PFSK-1 (cell line): ENCODE results near the gene PPA1.

ENCODE experiments used
- FOXP2 ChIP-seq: optimal IDR thresholded peaks from 2 replicates; pipeline ENCODE3; 2011; ENCODE audit warnings: borderline replicate concordance, control low read depth, inconsistent platforms; ENCODE audit not compliant: insufficient read depth; ENCODE audit errors: extremely low read length, extremely low read depth
- POLR2AphosphoS5 ChIP-seq: IDR thresholded peaks from 2 replicates; pipeline ENCODE4 v1.6.1; 2012; ENCODE audit warnings: low read depth, mild to moderate bottlenecking, control low read depth, low read length, moderate library complexity
- SIN3A ChIP-seq: IDR thresholded peaks from 2 replicates; pipeline ENCODE4 v1.6.1; 2012; ENCODE audit warnings: mild to moderate bottlenecking, low read length, moderate library complexity, borderline replicate concordance; ENCODE audit not compliant: insufficient read depth
- TAF1 ChIP-seq: IDR thresholded peaks from 2 replicates; pipeline ENCODE4 v1.6.1; 2012; ENCODE audit warnings: low read length, control low read depth, borderline replicate concordance; ENCODE audit not compliant: insufficient read depth
- TF ChIP-seq, protein P1 (sequence below), 2 experiments: IDR thresholded peaks; 2 replicates each; pipeline versions ENCODE4 v1.6.1 to v1.8.0; 2011 to 2012; ENCODE audit warnings: low read depth in 2 of 2, low read length in 2 of 2, control low read depth in 1 of 2, inconsistent platforms in 1 of 2, mild to moderate bottlenecking in 1 of 2, moderate library complexity in 1 of 2; ENCODE audit not compliant: insufficient read depth in 1 of 2

PPA1 gene

DNA sequence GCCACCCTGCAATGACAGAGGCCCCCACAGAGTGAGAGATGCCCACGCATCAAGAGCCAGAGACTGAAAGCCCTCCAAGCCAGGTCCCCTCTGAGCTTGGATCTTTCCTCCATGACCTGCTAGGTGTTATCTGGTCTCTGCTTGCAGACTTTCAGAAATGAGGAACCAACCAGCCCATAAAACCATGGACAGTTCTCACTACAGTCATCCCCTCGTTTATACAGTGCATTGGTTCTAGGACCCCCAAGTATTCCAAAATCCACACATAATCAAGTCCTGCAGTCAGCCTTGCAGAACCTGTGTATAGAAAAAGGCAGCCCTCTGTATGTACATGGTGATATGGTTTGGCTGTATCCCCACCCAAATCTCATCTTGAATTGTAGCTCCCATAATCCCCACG is 27.5 kb upstream of the PPA1 start:
- TF ChIP-seq, protein P1, sequence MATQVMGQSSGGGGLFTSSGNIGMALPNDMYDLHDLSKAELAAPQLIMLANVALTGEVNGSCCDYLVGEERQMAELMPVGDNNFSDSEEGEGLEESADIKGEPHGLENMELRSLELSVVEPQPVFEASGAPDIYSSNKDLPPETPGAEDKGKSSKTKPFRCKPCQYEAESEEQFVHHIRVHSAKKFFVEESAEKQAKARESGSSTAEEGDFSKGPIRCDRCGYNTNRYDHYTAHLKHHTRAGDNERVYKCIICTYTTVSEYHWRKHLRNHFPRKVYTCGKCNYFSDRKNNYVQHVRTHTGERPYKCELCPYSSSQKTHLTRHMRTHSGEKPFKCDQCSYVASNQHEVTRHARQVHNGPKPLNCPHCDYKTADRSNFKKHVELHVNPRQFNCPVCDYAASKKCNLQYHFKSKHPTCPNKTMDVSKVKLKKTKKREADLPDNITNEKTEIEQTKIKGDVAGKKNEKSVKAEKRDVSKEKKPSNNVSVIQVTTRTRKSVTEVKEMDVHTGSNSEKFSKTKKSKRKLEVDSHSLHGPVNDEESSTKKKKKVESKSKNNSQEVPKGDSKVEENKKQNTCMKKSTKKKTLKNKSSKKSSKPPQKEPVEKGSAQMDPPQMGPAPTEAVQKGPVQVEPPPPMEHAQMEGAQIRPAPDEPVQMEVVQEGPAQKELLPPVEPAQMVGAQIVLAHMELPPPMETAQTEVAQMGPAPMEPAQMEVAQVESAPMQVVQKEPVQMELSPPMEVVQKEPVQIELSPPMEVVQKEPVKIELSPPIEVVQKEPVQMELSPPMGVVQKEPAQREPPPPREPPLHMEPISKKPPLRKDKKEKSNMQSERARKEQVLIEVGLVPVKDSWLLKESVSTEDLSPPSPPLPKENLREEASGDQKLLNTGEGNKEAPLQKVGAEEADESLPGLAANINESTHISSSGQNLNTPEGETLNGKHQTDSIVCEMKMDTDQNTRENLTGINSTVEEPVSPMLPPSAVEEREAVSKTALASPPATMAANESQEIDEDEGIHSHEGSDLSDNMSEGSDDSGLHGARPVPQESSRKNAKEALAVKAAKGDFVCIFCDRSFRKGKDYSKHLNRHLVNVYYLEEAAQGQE (IDR thresholded peaks at IDR 0.05; ENCODE audit: insufficient read depth in 1 of 2, low read depth in 2 of 2, low read length in 2 of 2), result peak in 1 of 2 experiments; percentile 25; a peak in 1 of 4 replicates
- no peak for TF ChIP-seq POLR2AphosphoS5
- TF ChIP-seq FOXP2, result no peak
- TF ChIP-seq TAF1, result no peak
- TF ChIP-seq SIN3A, result no peak

DNA sequence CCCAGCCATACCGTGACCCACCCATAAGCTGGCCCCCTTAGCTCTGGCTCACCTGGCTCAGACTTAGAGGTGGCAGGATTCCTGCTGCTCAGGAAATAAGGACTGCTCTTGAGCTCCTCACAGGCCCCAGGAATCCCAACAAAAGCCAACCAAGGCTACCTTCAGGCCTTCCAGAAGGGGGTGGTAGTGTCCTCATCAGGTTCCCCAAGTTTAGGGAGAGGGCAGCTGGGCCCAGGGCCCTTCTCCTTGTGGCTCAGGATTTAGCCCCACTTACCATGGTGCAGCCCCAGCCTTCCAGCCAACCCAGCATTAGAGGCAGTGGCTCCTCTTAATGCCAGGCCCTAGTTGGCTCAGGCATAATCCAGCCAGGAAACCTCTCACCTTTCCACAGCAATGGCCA is 27.0 kb upstream of the PPA1 start:
- no peak for TF ChIP-seq TAF1
- no peak for TF ChIP-seq FOXP2
- TF ChIP-seq, protein P1 (IDR thresholded peaks at IDR 0.05; ENCODE audit: insufficient read depth in 1 of 2, low read depth in 2 of 2, low read length in 2 of 2), result no peak
- no peak for TF ChIP-seq SIN3A

DNA sequence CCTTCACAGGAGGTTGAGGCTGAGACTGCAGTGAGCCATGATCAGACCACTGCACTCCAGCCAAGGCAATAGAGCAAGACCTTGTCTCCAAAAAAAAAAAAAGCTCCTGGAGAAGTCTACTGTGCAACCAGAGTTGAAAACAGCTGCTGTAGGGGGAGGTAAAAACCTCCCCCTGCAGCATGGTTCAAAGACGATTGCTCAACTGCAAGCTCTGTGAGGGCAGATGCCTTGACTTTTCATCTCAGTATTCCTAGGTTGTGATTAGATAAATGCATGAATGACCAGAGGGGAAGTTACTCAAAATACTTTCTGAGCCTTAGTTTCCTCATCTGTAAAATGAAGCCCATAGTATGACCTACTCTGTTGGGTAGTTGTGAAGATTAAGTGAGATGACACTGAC is 25.0 kb upstream of the PPA1 start:
- TF ChIP-seq POLR2AphosphoS5 (no peak), TAF1 (no peak), SIN3A (no peak), FOXP2 (no peak)
- TF ChIP-seq, protein P1 (IDR thresholded peaks at IDR 0.05; ENCODE audit: insufficient read depth in 1 of 2, low read depth in 2 of 2, low read length in 2 of 2), result no peak

DNA sequence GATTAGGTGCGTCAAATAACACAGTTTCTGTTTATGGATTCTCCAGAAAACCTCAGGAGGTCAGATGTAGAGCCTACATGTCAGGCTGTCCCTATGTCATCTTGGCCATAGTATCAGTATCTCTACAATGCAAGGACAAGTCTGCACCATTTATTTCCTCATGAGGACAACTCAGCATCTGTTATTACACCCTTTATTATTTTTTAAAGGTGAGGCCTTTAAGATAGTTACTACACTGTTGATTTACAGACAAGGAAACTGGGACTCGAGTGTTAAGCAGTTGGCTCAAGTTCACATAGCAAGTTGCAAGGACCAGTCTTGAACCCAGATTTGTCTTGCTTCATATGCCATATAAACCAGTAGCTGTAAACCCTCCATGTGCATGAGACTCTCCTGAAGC is 23.2 kb upstream of the PPA1 start:
- no peak for TF ChIP-seq POLR2AphosphoS5
- no peak for TF ChIP-seq TAF1
- TF ChIP-seq FOXP2, result no peak
- no peak for TF ChIP-seq SIN3A
- TF ChIP-seq, protein P1 (IDR thresholded peaks at IDR 0.05; ENCODE audit: insufficient read depth in 1 of 2, low read depth in 2 of 2, low read length in 2 of 2), result no peak
